GM23338 (cell line): ENCODE measurements around the gene KCNK3. TPM values are rescaled to one million over a fixed set of nuclear protein-coding genes. Genes with fewer than 3 reads are reported as not detected.

Source experiments
- ATAC-seq: fragments of 200-7000 bp; cut with Tn5 transposase; 3 replicates; pipeline ENCODE4 v1.9.1; 2020
- DNase-seq: peaks from one replicate; pipeline ENCODE4 v3.0.0-alpha.2; 2015; ENCODE audit warnings: low spot score
- H2AFZ ChIP-seq: fragments of 200-600 bp; sonication (generic); 2 replicates; pipeline ENCODE4 v1.8.0; 2016; ENCODE audit warnings: antibody characterized with exemption, mild to moderate bottlenecking, moderate library complexity
- H3F3A ChIP-seq: fragments of 200-600 bp; sonication (generic); replicated peaks from 2 replicates; pipeline ENCODE4 v1.8.0; 2017; ENCODE audit warnings: antibody characterized with exemption, mixed run types, low read depth
- H3K27ac ChIP-seq: fragments of 200-600 bp; sonication (generic); 2 replicates; pipeline ENCODE4 v1.6.1; 2016; ENCODE audit warnings: low read depth
- H3K27me3 ChIP-seq: fragments of 200-600 bp; sonication (generic); 2 replicates; pipeline ENCODE4 v1.8.0; 2016; ENCODE audit warnings: mild to moderate bottlenecking, mixed run types, moderate library complexity; ENCODE audit not compliant: insufficient read depth
- H3K36me3 ChIP-seq: fragments of 200-600 bp; sonication (generic); 2 replicates; pipeline ENCODE4 v1.8.0; 2016; ENCODE audit warnings: mild to moderate bottlenecking; ENCODE audit not compliant: insufficient read depth
- H3K4me1 ChIP-seq: fragments of 200-600 bp; sonication (generic); 2 replicates; pipeline ENCODE4 v1.8.0; 2016; ENCODE audit warnings: mild to moderate bottlenecking, moderate library complexity; ENCODE audit not compliant: insufficient read depth
- H3K4me2 ChIP-seq: fragments of 200-600 bp; sonication (generic); 2 replicates; pipeline ENCODE4 v1.7.1; 2017; ENCODE audit warnings: mixed run types
- H3K4me3 ChIP-seq: fragments of 200-600 bp; sonication (generic); 2 replicates; pipeline ENCODE4 v1.6.1; 2016; ENCODE audit warnings: mixed run types
- H3K79me2 ChIP-seq: fragments of 200-600 bp; sonication (generic); replicated peaks from 2 replicates; pipeline ENCODE4 v1.8.0; 2017; ENCODE audit warnings: mild to moderate bottlenecking; ENCODE audit not compliant: insufficient read depth
- H3K9me2 ChIP-seq: fragments of 200-600 bp; sonication (generic); 2 replicates; pipeline ENCODE4 v1.8.0; 2017; ENCODE audit not compliant: insufficient read depth
- H4K20me1 ChIP-seq: fragments of 200-600 bp; sonication (generic); replicated peaks from 2 replicates; pipeline ENCODE4 v1.8.0; 2017; ENCODE audit warnings: mild to moderate bottlenecking; ENCODE audit not compliant: insufficient read depth
- H3K27ac Mint-ChIP-seq: 2 replicates; pipeline ENCODE4 v1.8.0; 2020; ENCODE audit warnings: inconsistent platforms, mild to moderate bottlenecking, moderate library complexity, mixed read lengths
- H3K27me3 Mint-ChIP-seq: 3 replicates; pipeline ENCODE4 v1.8.0; 2022; ENCODE audit warnings: low read depth, mild to moderate bottlenecking, moderate library complexity, mixed read lengths, inconsistent platforms; ENCODE audit not compliant: insufficient read depth, poor library complexity
- H3K36me3 Mint-ChIP-seq: 3 replicates; pipeline ENCODE4 v1.8.0; 2021; ENCODE audit warnings: low read depth, mild to moderate bottlenecking, inconsistent platforms, moderate library complexity, mixed read lengths
- H3K4me1 Mint-ChIP-seq: 3 replicates; pipeline ENCODE4 v1.8.0; 2020; ENCODE audit warnings: mild to moderate bottlenecking, inconsistent platforms, mixed read lengths
- H3K4me3 Mint-ChIP-seq: 3 replicates; pipeline ENCODE4 v1.8.0; 2021; ENCODE audit warnings: moderate library complexity, mild to moderate bottlenecking, inconsistent platforms, mixed read lengths
- H3K9me3 Mint-ChIP-seq: 3 replicates; pipeline ENCODE4 v1.8.0; 2020; ENCODE audit warnings: moderate library complexity, mild to moderate bottlenecking, inconsistent platforms, mixed read lengths
- CREB1 ChIP-seq: fragments of 250-450 bp; sonication (Bioruptor Pico); IDR thresholded peaks from 2 replicates; pipeline ENCODE4 v1.5.0; 2020; ENCODE audit warnings: low read depth, mild to moderate bottlenecking, moderate library complexity
- CTCF ChIP-seq, 2 experiments: fragments of 200-600 bp in 1 of 2; sonication (generic) in 1 of 2; conservative IDR thresholded peaks; 2 replicates each; pipeline versions ENCODE4 v1.5.1 to v1.6.1; 2016 to 2017; ENCODE audit warnings: antibody characterized with exemption in 2 of 2, low read depth in 2 of 2, mild to moderate bottlenecking in 2 of 2, moderate library complexity in 1 of 2
- EZH2 ChIP-seq: fragments of 200-600 bp; sonication (generic); IDR thresholded peaks from one replicate; pipeline ENCODE4 v1.8.0; 2017; ENCODE audit warnings: antibody characterized with exemption, mild to moderate bottlenecking, low read depth; ENCODE audit not compliant: unreplicated experiment
- EZH2phosphoT487 ChIP-seq: fragments of 200-600 bp; sonication (generic); IDR thresholded peaks from one replicate; pipeline ENCODE4 v1.8.1; 2018; ENCODE audit warnings: antibody characterized with exemption; ENCODE audit not compliant: unreplicated experiment
- NANOG ChIP-seq: IDR thresholded peaks from 2 replicates; pipeline ENCODE4 v1.6.1; 2016; ENCODE audit warnings: antibody characterized with exemption, borderline replicate concordance
- POLR2AphosphoS5 ChIP-seq: IDR thresholded peaks from 2 replicates; pipeline ENCODE4 v1.6.1; 2016; ENCODE audit warnings: antibody characterized with exemption, low read depth
- ZNF114 ChIP-seq: fragments of 250-450 bp; sonication (Bioruptor Pico); IDR thresholded peaks from 2 replicates; pipeline ENCODE4 v1.5.0; 2020; ENCODE audit warnings: mild to moderate bottlenecking, moderate library complexity
- polyA plus RNA-seq: library from polyadenylated mRNA; unstranded; fragments of >200 nt; fragmentation: Nextera tagmentation; extraction: Ambion mirVana; gene quantifications from 2 replicates; pipeline ENCODE4 v1.2.1, GENCODE V29; 2016
- total RNA-seq: library from RNA; depleted of rRNA; stranded (reverse); fragments of >200 nt; shearing (Covaris generic); gene quantifications from 2 replicates; pipeline ENCODE4 v1.2.3, GENCODE V29; 2014
- TF ChIP-seq, protein P1 (sequence below): fragments of 250-450 bp; sonication (Bioruptor Pico); IDR thresholded peaks from 2 replicates; pipeline ENCODE4 v1.5.0; 2020; ENCODE audit warnings: mild to moderate bottlenecking, moderate library complexity
- TF ChIP-seq, protein P2 (sequence below): IDR thresholded peaks from one replicate; pipeline ENCODE4 v1.6.1; 2018; ENCODE audit warnings: antibody characterized with exemption; ENCODE audit not compliant: unreplicated experiment
- TF ChIP-seq, protein P3 (sequence below): IDR thresholded peaks from 2 replicates; pipeline ENCODE4 v1.6.1; 2016; ENCODE audit warnings: antibody characterized with exemption

Gene KCNK3
- total and polyA plus RNA-seq, 2 experiments from 2014 or later, result not detected

- Mint-ChIP-seq H3K36me3 (no peaks in the 10 kb centered on the region), H3K9me3 (0 out of 3 replicates have a peak, but pooled peaks cover 4% of the 10 kb centered on the region), H3K27ac (no peak overlapping the region), H3K4me3 (no peak overlapping the region), H3K27me3 (peaks cover 4% of the 10 kb centered on the region), H3K4me1 (peaks cover 3% of the 10 kb centered on the region)
- Histone ChIP-seq H3K4me1 (no peaks in the 10 kb centered on the region), H3K36me3 (no peaks in the 10 kb centered on the region), H3K27ac (no peak overlapping the region), H2AFZ (no peak overlapping the region), H3K9me2 (no peaks in the 10 kb centered on the region), H3K4me3 (no peak overlapping the region), H4K20me1 (no peaks in the 10 kb centered on the region), H3F3A (no peaks in the 10 kb centered on the region), H3K79me2 (no peaks in the 10 kb centered on the region), H3K4me2 (no peak overlapping the region), H3K27me3 (no peaks in the 10 kb centered on the region)
- ATAC-seq (no peak), DNase-seq (no peak)
- no peak for TF ChIP-seq CREB1 (CRISPR knock-in tag)
- no peak for TF ChIP-seq EZH2
- TF ChIP-seq, protein P1, sequence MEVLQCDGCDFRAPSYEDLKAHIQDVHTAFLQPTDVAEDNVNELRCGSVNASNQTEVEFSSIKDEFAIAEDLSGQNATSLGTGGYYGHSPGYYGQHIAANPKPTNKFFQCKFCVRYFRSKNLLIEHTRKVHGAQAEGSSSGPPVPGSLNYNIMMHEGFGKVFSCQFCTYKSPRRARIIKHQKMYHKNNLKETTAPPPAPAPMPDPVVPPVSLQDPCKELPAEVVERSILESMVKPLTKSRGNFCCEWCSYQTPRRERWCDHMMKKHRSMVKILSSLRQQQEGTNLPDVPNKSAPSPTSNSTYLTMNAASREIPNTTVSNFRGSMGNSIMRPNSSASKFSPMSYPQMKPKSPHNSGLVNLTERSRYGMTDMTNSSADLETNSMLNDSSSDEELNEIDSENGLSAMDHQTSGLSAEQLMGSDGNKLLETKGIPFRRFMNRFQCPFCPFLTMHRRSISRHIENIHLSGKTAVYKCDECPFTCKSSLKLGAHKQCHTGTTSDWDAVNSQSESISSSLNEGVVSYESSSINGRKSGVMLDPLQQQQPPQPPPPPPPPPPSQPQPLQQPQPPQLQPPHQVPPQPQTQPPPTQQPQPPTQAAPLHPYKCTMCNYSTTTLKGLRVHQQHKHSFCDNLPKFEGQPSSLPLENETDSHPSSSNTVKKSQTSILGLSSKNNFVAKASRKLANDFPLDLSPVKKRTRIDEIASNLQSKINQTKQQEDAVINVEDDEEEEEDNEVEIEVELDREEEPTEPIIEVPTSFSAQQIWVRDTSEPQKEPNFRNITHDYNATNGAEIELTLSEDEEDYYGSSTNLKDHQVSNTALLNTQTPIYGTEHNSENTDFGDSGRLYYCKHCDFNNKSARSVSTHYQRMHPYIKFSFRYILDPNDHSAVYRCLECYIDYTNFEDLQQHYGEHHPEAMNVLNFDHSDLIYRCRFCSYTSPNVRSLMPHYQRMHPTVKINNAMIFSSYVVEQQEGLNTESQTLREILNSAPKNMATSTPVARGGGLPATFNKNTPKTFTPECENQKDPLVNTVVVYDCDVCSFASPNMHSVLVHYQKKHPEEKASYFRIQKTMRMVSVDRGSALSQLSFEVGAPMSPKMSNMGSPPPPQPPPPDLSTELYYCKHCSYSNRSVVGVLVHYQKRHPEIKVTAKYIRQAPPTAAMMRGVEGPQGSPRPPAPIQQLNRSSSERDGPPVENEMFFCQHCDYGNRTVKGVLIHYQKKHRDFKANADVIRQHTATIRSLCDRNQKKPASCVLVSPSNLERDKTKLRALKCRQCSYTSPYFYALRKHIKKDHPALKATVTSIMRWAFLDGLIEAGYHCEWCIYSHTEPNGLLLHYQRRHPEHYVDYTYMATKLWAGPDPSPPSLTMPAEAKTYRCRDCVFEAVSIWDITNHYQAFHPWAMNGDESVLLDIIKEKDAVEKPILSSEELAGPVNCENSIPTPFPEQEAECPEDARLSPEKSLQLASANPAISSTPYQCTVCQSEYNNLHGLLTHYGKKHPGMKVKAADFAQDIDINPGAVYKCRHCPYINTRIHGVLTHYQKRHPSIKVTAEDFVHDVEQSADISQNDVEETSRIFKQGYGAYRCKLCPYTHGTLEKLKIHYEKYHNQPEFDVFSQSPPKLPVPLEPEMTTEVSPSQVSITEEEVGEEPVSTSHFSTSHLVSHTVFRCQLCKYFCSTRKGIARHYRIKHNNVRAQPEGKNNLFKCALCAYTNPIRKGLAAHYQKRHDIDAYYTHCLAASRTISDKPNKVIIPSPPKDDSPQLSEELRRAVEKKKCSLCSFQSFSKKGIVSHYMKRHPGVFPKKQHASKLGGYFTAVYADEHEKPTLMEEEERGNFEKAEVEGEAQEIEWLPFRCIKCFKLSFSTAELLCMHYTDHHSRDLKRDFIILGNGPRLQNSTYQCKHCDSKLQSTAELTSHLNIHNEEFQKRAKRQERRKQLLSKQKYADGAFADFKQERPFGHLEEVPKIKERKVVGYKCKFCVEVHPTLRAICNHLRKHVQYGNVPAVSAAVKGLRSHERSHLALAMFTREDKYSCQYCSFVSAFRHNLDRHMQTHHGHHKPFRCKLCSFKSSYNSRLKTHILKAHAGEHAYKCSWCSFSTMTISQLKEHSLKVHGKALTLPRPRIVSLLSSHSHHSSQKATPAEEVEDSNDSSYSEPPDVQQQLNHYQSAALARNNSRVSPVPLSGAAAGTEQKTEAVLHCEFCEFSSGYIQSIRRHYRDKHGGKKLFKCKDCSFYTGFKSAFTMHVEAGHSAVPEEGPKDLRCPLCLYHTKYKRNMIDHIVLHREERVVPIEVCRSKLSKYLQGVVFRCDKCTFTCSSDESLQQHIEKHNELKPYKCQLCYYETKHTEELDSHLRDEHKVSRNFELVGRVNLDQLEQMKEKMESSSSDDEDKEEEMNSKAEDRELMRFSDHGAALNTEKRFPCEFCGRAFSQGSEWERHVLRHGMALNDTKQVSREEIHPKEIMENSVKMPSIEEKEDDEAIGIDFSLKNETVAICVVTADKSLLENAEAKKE (CRISPR knock-in tag), result no peak
- no peak for TF ChIP-seq EZH2phosphoT487
- TF ChIP-seq, protein P2, sequence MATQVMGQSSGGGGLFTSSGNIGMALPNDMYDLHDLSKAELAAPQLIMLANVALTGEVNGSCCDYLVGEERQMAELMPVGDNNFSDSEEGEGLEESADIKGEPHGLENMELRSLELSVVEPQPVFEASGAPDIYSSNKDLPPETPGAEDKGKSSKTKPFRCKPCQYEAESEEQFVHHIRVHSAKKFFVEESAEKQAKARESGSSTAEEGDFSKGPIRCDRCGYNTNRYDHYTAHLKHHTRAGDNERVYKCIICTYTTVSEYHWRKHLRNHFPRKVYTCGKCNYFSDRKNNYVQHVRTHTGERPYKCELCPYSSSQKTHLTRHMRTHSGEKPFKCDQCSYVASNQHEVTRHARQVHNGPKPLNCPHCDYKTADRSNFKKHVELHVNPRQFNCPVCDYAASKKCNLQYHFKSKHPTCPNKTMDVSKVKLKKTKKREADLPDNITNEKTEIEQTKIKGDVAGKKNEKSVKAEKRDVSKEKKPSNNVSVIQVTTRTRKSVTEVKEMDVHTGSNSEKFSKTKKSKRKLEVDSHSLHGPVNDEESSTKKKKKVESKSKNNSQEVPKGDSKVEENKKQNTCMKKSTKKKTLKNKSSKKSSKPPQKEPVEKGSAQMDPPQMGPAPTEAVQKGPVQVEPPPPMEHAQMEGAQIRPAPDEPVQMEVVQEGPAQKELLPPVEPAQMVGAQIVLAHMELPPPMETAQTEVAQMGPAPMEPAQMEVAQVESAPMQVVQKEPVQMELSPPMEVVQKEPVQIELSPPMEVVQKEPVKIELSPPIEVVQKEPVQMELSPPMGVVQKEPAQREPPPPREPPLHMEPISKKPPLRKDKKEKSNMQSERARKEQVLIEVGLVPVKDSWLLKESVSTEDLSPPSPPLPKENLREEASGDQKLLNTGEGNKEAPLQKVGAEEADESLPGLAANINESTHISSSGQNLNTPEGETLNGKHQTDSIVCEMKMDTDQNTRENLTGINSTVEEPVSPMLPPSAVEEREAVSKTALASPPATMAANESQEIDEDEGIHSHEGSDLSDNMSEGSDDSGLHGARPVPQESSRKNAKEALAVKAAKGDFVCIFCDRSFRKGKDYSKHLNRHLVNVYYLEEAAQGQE, result no peak
- TF ChIP-seq ZNF114 (CRISPR knock-in tag), result no peak
- TF ChIP-seq POLR2AphosphoS5, result no peak
- TF ChIP-seq, protein P3, sequence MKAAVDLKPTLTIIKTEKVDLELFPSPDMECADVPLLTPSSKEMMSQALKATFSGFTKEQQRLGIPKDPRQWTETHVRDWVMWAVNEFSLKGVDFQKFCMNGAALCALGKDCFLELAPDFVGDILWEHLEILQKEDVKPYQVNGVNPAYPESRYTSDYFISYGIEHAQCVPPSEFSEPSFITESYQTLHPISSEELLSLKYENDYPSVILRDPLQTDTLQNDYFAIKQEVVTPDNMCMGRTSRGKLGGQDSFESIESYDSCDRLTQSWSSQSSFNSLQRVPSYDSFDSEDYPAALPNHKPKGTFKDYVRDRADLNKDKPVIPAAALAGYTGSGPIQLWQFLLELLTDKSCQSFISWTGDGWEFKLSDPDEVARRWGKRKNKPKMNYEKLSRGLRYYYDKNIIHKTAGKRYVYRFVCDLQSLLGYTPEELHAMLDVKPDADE, result no peak
- no peak for TF ChIP-seq CTCF (conservative IDR thresholded peaks at IDR 0.05; ENCODE audit: low read depth in 2 of 2)
- TF ChIP-seq NANOG, result no peak
Observed at GRCh38 chr2:26668041-26668440, 24.5 kb upstream of the KCNK3 start.
